DMS114 treated with DMSO at 0.1 percent for 48 hours (cell line): ENCODE data around the gene COL5A3.
"Not testable (repeated sequence)": the region's sequence is repeated elsewhere in the genome, so short reads cannot be mapped to it uniquely, and the experiment has no call there.

Experiments used
- DNase-seq: peaks from one replicate; lab custom pipeline; 2025; ENCODE audit not compliant: unreplicated experiment; lab: John Stamatoyannopoulos, UW

Gene COL5A3

GRCh38 chr19:10010247-10010691 lies at the start of gene COL5A3:
COL5A3 (minus strand) TSS chr19:10010504; CDS start chr19:10010385, 119 bp downstream.
- DNase-seq: no peak

GRCh38 chr19:10052602-10053360 lies 42.5 kb upstream of the COL5A3 start:
- DNase-seq: no peak

GRCh38 chr19:10049626-10050025 lies 39.3 kb upstream of the COL5A3 start:
- DNase-seq: no peak

- DNase-seq: no peak
Measured at GRCh38 chr19:10045371-10045770, 35.1 kb upstream of the COL5A3 start.

- DNase-seq: no peak
Measured at GRCh38 chr19:10044390-10044789, 34.1 kb upstream of the COL5A3 start.

- peak; percentile 5 for DNase-seq
Measured at GRCh38 chr19:10043286-10043927, 33.1 kb upstream of the COL5A3 start.

- DNase-seq: no peak
Measured at GRCh38 chr19:10037809-10038208, 27.5 kb upstream of the COL5A3 start.

GRCh38 chr19:10037367-10037766 lies 27.1 kb upstream of the COL5A3 start:
- DNase-seq: no peak

GRCh38 chr19:10036601-10037071 lies 26.3 kb upstream of the COL5A3 start:
- no peak for DNase-seq

- no peak for DNase-seq
Measured at GRCh38 chr19:10033614-10034013, 23.3 kb upstream of the COL5A3 start.

GRCh38 chr19:10027158-10027997 lies 17.1 kb upstream of the COL5A3 start:
- DNase-seq: peak; percentile 57

GRCh38 chr19:10026744-10027143 lies 16.4 kb upstream of the COL5A3 start:
- DNase-seq: no peak

- not testable (repeated sequence) for DNase-seq
Measured at GRCh38 chr19:10023096-10023495, 12.8 kb upstream of the COL5A3 start.

GRCh38 chr19:10021863-10022262 lies 11.6 kb upstream of the COL5A3 start:
- no peak for DNase-seq

GRCh38 chr19:10021446-10021845 lies 11.1 kb upstream of the COL5A3 start:
- no peak for DNase-seq

GRCh38 chr19:10020851-10021250 lies 10.5 kb upstream of the COL5A3 start:
- no peak for DNase-seq

- DNase-seq: no peak
Measured at GRCh38 chr19:10019246-10019645, 8.9 kb upstream of the COL5A3 start.

GRCh38 chr19:10018786-10019185 lies 8.5 kb upstream of the COL5A3 start:
- no peak for DNase-seq

- DNase-seq: no peak
Measured at GRCh38 chr19:10018263-10018662, 8.0 kb upstream of the COL5A3 start.

GRCh38 chr19:10013834-10014618 lies 3.7 kb upstream of the COL5A3 start:
- no peak for DNase-seq

- DNase-seq: no peak
Measured at GRCh38 chr19:10013316-10013715, 3.0 kb upstream of the COL5A3 start, which contains the start of gene RDH8. RDH8 (plus strand) TSS chr19:10013483; CDS start chr19:10013498, 15 bp downstream.
